Measurements from ENCODE around the gene LMX1A.

LMX1A gene

DNA sequence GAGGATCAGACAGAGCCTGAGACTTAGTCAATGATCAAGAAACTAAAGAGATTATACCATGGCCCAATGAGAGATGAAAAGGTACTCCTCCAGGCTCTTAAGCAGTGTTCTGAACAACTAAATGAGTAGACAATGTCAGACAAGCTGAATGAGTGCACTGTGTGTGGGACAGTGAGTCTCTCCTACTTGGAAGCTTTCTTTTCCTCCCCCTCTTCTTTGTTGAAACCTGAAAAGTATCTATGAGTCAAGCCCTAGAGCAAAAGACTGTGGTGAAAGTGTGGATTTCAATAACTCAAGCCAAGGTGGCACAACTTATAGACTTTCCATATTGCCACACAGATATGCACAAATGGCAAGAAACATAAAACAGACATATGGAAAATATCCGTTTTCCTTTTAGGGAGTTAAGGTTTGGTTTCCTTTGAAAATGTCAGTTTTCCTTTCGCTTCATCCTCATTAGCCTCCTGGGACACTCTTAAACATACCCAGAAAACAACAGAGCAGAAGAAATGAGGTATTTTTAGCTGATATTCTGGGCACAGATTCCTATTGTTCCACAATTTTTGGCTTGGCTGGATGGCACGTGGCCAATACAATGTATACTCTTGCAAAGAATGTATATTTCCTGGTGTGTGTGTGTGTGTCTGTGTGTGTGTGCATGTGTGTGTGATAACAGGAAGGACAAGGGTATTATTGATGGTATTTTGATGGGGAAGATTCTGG is 96.6 kb downstream of the LMX1A start:
- no peak for DNase-seq

DNA sequence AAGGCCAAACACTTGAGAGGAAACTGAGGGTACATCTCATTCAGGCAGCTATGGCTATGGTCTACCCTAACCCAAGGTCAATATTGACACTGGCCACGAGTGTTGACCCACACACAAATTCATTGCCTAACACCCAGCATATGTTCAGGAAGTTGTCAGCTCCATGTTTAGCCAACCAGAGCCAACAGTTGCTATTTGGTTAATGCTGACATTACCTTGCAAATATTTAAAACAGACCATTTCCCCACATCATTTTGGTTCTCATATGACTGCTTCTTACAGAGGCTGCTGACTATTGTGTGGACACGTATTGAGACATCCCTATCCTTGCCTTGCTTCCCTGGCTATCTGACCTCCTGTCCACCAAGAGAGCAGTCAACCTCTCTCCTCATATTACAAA is 97.3 kb downstream of the LMX1A start:
- DNase-seq, result no peak

DNA sequence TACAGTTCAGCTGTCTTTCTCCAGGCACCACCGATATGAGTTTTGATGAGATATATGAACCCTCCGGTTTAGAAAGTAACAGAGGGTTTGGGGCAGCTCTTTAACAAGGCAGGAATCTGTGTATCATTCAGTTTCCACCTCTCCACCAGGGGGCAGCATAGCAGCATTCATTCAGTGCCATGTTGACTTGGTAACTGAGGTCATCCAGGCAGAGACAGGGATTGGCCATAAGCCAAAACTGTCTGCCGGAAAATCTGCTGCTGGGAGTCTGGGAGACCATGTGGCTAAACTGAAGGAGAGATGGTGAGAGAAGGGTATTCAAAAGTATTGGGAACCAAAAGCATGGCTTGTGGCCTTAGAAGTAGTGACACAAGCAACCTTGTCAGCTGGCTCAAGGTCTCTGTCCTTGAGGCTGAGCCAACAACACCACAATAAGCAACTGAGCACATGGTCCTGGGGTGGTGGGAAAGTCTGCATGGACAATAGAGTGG is 98.5 kb downstream of the LMX1A start:
- DNase-seq, result peak in 12 of 14 donors; percentile 5 to 69 (median 37)

DNA sequence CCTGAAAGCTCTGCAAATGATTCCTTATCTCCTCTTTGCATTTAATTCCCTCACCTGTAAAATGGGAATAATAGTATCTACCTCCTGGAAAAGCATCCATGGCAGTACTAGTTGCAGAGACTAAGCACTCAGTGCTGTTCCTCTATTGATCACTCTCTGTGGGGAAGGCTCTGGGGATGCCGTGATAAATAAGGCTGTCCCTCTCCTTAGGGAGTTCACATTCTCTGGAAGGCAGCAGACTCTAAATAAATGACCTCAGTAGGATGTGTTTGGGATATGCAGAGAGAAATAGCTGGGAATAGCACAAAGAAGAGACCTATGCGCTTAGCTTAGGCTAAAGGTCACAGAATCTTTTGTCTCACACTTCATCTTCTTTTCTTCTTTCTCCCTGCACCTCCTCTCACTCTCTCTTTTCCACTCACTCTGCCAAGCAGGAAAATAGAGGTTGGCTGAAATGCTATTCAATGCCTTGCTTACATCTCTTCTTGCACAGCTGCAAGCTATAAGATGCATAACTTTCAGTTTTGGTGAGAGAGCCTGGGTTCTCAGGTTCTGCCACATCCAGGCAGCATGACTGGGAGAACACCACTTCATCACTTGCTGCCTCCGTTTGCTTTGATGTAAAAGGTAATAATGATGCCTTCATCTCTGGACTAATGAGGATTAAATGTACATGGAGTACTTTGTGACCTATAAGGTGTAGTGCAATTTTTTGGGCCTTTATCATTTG is 101.5 kb downstream of the LMX1A start:
- no peak for DNase-seq

DNA sequence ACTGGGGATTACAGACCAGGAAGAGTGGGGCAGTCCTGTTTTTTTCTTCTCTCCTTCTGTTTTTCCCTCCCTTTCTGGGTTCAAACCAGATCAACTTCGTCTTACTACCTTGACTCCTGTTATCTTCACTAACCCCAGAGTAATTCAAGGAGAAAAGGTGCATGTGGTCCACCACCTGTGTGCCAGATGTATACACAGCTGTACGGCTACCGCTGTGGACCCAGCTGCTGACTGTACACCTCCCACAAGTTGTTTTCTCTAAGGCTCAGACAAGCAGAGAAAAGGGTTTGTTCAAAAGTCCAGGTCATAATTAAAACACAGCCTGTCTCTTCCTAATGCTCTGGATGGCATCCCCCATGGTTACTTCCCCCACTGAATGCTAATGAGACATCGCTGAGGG is 102.1 kb downstream of the LMX1A start:
- peak in 2 of 14 donors; percentile 2 to 8 for DNase-seq

DNA sequence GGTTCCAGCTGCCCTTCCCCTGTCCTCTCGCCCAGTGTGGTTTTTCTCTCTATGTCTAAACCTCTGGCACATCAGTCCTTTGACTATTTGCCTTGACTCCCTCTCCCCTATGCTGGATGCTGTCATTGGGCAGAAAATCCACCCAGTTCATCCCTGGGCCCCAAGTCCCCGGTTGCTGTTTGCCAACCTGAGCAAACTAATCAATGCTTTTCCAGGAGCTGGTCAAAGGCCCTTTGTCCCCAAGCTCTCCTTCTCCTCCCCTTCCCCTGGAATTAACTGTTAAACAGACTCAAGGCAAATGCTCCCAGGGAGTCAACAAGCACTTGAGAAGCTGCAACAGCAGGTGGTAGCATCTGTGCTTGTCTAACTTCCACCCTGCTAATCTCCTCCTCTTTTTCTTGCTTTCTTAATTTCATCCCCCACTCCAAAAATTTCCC is 102.7 kb downstream of the LMX1A start:
- no peak for DNase-seq

DNA sequence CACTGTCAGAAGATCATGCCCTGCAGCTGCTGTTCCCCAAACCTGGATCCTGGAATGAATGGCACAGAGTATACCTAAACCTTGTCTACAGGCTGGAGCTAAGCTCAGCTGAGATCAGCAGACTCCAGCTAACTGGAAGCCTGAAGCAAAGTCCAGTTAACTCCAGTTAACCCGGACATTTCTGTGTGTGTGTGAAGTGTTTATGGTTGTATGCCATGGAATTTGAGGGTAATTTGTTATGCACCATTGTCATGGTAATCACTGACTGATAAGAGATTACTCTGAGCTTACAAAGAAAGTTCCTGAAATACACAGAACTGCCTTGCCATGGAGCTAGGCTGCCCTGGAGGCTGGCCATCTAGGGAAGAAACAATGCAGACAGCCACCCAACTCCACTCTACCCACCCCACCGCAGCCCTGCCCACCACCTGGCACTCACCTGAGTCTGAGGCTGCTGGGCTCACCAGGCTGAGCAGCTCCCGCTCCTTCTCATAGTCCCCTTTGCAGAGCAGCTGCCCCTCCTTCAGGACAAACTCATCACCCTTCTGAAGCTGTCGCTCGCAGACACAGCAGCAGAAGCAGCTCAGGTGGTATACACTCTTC is 107.4 kb downstream of the LMX1A start:
- DNase-seq, result no peak

DNA sequence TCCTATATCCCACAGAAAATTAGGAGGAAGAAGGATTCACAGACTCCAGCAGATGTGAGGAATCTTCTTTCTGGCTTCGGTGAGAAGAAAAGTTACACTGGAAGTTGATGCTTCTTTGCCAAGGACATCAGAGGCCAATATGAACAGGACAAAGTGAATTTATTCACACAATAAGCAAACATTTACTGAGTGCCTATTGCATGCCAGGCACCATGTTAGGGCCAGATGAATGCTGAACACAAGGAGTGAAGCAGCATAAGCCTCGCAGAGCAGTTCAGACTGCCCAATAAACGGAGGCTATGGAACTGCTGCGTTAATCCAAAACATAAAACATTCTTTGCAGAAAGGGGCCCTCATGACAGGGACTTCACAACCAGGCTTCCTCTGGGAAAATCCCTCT is 114.6 kb downstream of the LMX1A start:
- DNase-seq, result no peak

DNA sequence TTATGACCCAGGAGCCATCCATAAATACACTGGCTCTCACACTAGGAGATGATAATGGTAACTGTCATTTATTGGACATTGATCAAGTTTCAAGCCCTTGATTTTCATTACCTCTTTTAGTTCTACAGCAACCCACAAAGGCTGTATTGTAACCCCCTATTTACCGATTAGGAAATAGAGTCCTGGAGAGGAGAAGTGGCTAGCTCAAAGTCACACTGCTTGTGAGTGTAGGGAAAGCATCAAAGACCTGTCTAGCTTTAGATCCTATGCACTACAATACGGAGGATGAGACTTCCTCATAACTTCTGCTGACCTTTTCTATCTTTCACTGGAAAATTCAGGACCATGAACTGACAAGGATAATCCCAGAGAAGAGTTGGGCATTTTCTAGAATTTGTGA is 115.2 kb downstream of the LMX1A start:
- no peak for DNase-seq

DNA sequence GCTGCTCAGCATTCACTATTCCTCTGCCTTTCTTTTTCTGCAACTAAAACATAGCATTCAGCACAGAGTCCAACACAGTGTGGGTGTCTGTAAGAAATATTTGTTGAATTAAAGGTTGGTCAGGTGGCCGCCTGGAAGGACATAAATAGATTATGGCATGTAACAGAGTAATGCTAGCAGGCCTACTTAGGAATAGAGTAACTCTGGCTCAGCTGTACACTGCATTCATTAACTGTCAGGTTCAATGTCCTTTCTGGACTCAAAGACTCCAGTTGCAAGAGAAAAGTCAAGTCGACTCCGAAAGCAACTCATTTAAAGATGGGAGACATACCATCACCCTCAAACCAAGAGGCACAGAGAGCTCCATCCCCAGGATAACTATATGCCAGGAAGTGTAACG is 116.0 kb downstream of the LMX1A start:
- DNase-seq, result no peak

DNA sequence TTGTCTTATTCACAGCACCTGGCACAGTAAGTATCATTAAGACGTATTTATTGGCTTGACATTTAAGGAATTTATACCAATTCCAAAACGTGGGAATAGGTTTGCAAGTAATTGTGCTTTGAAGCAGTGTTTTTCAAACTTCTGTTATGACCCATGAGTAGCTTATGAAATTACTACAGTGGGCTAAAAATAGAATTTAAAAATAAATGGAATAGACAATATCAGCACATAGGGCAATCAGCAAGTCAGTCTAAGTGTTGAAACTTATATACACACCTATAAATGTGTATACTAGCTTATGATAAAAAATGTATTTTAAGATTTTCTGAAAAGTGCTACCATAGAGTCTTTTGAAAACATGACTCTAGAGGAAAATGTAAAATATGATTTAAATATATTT is 116.6 kb downstream of the LMX1A start:
- no peak for DNase-seq

DNA sequence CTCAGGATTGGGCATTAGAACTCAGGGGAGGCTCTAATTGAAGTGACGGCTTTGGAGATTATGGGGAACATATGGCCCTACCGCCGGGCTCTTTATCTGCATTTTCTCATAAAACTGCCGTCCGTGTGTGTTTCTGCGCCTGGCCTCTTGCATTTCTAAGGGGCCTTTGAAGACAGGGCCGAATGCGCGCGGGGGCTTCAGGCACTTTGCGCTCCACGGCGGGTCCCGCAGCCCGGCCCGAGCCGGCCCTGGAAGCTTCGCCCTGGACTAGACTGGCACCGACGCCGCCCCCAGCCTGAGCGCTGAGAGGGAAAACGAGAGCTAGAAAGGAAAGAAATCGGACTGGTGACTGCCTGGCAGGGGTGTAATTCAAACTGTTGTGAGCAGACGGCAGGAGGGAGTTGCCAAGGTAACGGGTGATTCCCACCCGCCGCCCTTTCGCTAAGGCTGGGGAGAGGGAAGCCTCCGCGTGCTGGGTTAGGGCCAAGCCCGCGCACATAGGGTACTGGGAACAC is 120.7 kb downstream of the LMX1A start:
- DNase-seq, result peak in 4 of 14 donors; percentile 1 to 9 (median 2)

DNA sequence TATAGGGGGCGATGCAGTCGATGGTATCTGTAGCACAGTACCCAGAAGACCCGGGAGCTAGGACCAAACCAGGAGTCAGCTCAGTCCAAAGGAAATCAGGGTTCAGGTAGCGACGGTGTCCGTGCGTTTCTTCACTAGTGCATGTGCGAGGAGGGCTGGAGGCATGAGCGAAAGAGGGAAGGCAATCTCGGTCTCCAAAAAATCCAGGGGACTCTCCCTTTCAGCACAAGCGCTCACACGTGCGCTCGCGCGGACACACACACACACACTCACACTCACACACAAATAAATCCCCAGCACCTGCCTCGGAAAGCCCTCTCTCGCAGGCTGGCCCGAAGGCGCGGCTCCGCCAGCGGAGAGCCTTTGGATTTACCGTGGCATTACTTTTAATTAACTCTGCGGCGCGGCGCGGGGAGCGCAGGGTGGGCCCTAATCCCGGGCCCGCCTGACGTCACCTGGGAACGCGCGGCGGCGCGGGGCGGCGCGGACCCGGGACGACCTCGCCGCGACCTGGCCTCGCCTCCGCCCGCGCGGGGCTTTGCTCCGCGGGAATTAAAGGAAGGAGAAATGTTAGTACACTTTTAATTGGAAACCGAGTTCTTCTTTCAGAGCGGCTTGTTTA is 121.2 kb downstream of the LMX1A start:
- DNase-seq, result no peak

DNA sequence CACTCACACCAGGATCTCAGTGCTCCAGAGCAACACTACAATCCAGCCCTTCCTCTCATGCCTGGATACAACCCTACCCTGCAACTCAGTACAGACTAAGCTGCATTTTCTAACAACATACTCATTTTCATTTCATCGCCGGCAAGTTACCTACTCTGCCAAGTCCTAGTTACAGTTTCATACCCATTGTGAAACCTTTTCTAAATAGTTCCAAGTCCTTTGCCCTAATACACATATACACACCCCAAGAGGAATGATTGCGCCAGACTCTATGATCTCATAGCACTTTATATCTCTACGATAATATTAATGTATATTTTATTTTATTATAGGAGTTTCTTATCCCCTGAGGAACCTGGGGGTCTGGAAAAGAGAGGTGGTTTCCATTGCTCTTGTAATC is 122.4 kb downstream of the LMX1A start:
- DNase-seq, result no peak

DNA sequence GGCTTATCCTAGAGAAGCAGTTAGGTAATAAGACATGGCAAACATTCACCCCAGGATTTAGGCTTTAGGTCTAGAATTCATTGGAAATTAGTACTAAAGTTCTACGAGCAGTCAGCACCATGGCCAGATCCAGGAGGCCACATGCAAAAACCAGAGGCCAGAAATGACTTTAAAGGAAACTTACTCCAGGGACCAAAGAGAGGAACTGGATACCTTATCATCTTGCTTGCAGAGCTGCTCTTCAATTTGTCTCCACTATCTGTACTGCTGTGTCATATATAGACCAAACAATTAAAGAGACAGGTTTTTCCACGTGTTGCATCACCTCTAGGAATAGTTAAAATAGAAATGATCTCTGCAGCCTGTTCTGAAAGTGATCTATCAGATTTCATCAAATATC is 127.8 kb downstream of the LMX1A start:
- no peak for DNase-seq

DNA sequence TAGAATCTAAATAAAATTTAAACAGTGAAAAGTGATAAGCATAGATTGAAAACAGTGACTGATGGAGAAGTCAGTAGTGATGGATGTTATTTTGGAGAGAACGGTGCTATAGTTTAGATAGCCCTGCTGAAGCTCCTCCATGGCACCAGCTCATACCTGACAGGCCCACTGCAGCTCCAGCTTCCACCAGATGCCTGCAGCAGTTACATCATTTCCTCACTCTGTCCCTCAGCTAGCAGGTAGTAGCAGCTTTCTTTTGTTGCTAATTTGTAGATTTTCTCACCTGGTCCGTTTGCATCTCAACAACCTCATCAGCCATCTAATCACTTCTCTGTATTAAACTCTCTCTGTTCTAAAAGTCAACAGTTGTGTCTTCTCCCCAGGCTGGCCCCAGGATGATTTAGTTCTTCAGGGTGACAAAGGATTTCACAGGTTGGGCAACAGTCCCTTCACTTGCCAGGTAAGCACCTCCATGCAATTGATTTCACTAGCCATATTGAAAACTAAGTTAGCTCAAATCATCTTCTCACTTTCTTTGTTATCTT is 128.3 kb downstream of the LMX1A start:
- no peak for DNase-seq

DNA sequence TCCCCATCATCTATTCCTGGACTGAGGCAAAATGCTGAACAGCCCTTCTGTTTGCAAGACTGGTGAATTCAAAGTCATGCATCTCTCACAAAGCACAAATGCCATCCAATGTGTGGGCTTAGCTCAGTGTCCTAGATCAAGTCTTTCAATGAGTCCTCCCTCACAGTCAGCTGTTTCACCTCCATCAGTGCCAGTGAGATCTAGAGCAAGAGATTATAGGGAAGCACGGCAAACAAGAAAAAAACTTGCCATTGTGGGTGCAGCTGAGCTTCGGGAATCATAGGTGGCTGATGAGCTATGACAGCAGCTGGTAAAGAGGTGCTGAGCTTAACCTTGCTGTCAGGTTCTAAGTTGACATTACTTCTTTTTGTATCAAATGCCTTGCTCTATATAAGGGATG is 130.2 kb downstream of the LMX1A start:
- DNase-seq, result no peak

DNA sequence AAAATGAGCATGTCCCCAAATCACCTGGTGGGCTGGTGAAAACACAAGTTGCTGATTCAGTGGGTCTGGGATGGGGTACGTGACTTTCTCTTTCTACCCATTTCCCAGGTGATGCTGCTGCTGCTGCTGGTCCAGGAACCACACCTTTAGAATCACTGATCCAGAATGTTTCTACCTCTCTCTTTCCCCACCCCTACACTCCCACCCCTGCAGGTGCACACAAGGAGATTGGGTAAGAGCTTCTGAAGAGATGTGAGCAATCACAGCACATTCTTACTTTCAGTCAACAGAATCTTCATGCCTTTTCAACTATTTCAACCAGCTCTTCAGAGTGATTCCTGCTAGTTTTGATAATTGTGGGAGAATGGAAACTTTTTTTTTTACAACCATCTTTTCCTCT is 130.9 kb downstream of the LMX1A start:
- DNase-seq, result no peak

DNA sequence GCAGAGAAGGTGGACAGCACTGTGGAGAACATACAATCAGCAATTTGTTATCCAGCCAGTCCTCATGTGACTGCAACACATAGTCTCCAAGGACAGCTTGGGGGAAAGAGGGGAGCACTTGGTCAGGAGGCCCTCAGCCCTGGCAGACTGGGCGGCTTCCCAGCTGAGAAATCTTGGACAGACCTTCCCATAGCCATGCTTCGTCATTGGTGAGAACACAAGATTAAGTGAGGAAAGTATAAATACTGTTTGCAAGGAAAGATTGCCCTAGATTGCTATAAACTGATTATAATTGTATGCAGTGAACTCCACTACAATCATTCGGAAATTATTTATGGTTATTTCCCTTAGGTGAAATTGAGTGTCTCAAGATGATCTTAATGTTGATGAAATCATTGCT is 131.5 kb downstream of the LMX1A start:
- no peak for DNase-seq

DNA sequence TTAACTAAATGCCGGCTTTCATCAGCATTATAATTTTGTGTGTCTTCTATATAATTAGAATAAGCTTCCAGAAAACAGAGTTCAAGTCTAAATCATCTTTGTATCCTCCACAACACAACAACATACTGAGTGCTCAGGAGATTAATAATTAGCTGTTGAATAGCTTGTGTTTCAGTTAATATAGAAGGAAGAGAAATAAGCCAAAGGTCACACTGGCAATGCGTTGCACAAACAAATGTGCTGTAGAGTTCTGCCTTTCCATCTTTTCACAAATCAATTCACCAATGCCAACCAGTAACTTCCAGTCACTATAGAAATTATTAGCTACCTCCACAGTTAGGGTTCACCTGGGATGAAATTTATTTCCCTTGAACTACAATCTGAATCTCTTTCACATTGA is 132.0 kb downstream of the LMX1A start:
- DNase-seq, result no peak

DNA sequence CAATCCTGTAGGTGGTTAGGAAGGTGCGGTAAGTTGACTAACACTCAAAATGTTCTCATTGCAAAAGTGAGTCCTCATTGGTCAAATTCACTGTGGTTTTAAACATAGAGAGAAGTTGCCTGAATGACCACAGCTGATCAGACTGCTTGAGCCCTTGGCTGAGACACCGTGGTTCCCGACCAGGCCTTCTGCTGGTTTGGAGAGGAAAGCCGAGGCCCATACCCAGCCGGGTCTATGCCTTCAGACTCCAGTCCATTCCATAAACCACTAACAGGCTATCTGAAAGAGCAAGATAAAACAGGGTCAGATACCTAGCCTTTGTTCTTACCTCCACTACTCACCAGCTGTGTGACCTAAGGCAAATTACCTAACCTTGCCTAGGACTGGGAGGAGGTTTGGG is 133.9 kb downstream of the LMX1A start:
- DNase-seq, result no peak

DNA sequence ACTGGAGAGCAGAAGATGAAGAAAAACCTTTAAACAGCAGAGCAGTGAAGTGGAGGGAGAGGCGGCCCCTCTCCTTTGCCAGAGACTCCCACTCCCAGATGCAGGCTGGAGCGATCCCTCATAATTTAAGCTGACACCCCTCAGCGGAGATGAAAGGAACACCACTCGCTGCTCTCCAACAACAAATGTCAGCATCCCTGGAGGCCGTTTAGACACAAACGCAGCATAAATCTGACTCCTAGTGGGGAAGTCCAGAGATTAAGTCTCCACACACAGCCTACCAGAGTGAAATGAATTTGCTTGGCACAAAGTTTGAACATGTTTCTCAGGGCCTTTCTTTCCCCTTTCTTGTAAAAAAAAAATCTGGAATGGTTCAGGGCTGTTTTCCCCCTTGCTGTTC is 137.8 kb downstream of the LMX1A start:
- DNase-seq, result no peak

DNA sequence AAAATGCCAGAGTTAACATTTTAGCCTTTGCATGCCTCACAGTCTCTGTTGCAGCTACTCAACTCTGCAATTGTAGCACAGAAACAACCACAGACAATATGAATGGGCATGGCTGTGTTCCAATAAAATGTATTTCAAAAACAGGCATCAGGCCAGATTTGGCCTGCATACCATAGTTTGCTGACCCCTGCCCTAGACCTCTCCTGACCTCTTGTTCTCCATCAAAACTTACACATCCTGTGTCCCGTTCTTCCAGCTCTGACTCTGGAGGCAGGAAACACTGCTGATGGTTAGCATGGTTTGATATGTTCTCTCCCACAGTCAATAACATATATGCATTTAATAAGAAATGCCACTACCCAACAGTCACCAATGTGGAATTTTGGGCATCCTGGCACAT is 138.6 kb downstream of the LMX1A start:
- no peak for DNase-seq
